HG03280 (cell line): ENCODE data around the gene HAUS6.
"Not testable (repeated sequence)": the region's sequence is repeated elsewhere in the genome, so short reads cannot be mapped to it uniquely, and the experiment has no call there.

Source experiments
- ATAC-seq: cut with Tn5 transposase; IDR thresholded peaks from one replicate; pipeline ENCODE4 v1.9.1; 2021; ENCODE audit warnings: mild to moderate bottlenecking, moderate library complexity; ENCODE audit not compliant: unreplicated experiment

HAUS6 gene

GRCh38 chr9:19048966-19049916 lies 53.5 kb downstream of the HAUS6 start, which contains the start of gene RRAGA:
RRAGA (plus strand) TSS chr9:19049427; CDS start chr9:19049660, 233 bp downstream.
- peak; percentile 92 for ATAC-seq

GRCh38 chr9:19036611-19037010 lies 66.1 kb downstream of the HAUS6 start:
- no peak for ATAC-seq

GRCh38 chr9:19033015-19033414 lies 69.7 kb downstream of the HAUS6 start, which contains the start of gene SAXO1:
SAXO1 (minus strand) TSS chr9:19033209; CDS start chr9:19032908, 301 bp downstream.
- no peak for ATAC-seq

GRCh38 chr9:19032406-19032805 lies 70.3 kb downstream of the HAUS6 start:
- no peak for ATAC-seq

- ATAC-seq: peak; percentile 47
These were observed 71.8 kb downstream of the HAUS6 start for GRCh38 chr9:19030899-19031298.

- peak; percentile 74 for ATAC-seq
These were observed 73.8 kb downstream of the HAUS6 start for GRCh38 chr9:19028835-19029451.

- no peak for ATAC-seq
These were observed 74.9 kb downstream of the HAUS6 start for GRCh38 chr9:19027825-19028224.

GRCh38 chr9:19026375-19026774 lies 76.3 kb downstream of the HAUS6 start:
- ATAC-seq: no peak

- no peak for ATAC-seq
These were observed 79.6 kb downstream of the HAUS6 start for GRCh38 chr9:19023078-19023477.

GRCh38 chr9:19022206-19022605 lies 80.5 kb downstream of the HAUS6 start:
- no peak for ATAC-seq

- ATAC-seq: not testable (repeated sequence)
These were observed 81.1 kb downstream of the HAUS6 start for GRCh38 chr9:19021649-19022048.

GRCh38 chr9:19020886-19021455 lies 81.7 kb downstream of the HAUS6 start:
- no peak for ATAC-seq

GRCh38 chr9:19018201-19018600 lies 84.5 kb downstream of the HAUS6 start:
- ATAC-seq: no peak

- no peak for ATAC-seq
These were observed 93.2 kb downstream of the HAUS6 start for GRCh38 chr9:19009391-19009965.
